ENCODE results near the gene MNT.

MNT gene

GRCh38 chr17:2415081-2415480 lies 14.2 kb upstream of the MNT start:
- DNase-seq (ENCODE audit: low read depth): no peak

- DNase-seq (ENCODE audit: low read depth): no peak
Measured at GRCh38 chr17:2414446-2415064, 13.7 kb upstream of the MNT start.

- no peak for DNase-seq (ENCODE audit: low read depth)
Measured at GRCh38 chr17:2412561-2413021, 11.7 kb upstream of the MNT start.

DNA sequence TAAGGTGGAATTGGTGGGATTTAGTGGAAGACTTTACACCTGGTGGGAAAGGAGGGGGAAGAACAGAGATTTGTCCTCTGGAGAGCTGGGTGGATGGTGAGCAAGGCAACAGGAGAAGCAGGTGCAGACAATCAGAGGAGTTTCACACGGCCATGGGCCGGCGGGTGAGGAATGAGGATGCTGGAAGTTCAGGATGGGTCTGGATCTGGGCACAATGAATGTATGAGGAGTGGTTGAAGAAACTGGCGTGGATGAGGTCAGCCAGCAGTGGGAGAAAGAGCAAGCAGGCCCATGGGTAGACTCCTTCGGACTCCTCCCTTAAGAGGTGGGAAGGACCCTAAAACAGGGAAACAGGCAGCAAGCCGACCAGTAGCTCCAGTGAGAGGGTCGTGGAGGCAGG lies 10.1 kb upstream of the MNT start:
- DNase-seq (ENCODE audit: low read depth): no peak

DNA sequence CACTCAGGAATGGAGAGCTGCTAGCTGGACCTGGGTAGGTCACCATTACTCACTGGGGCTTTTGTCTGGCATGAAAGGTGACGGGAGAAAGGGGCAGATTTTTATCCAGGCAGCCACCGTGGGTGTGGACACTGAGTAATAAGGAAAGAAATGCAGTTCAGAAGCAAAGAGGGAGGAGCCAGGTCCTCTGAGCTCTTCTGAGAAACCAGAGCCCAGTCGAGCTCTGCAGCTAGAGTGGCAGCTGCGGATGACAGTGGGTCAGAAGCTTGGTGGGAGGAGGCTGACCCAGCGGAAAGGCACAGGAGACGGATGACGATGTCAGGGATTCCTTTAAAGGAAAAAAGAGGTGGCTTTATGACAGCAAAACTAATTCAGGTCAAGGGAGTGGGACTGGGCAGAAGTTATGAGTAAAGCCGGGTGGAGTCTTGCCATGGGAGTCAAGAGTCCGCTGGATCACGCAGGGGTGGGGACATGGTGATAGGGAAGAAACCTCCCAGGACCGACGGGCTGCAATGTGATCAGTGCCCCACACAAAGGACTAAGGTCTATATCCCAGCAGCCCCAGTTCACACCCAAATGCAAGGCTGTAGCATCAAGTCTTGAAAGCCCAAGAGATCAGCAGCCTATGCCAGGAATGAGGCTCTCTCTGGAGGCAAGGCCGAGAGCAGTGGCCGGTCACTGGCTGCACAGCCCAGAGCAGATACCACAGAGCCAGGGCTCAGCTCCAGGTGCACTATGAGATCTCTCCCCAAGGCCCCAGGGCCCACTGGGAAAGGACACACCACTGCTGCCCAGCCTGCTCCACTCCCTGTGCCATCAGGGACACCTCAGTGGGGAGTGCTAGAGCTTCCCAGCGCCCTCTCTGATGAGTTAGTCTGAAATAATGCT lies 6.3 kb upstream of the MNT start:
- DNase-seq (ENCODE audit: low read depth): no peak

DNA sequence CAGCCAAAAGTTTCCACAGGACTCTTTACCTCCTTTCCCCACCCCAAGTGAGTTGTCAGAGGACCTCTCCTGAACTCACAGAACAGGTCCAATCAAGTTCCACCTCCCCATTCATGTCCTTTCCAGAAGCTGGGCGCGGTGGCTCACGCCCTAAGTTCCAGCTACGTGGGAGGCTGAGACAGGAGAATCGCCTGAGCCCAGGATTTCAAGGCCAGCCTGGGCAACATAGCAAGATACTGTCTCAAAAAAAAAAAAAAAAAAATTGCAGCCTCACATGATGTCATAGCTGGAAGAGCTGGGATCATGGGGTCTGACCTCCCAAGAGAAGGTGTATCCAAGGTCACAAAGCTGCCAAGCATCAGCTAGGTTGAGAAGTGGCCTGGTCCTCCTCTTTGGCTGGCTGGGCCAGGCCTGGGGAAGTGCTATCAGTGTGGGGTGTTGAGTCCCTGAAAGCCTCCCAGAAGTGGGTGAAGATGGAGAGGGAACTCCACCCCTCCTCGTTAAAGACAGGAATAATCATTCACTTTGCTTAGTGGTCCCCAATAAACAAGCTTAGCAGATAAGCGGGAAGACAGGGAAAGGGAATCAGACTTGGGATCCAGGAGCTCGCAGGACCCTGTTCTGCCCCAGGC lies 5.5 kb upstream of the MNT start:
- DNase-seq (ENCODE audit: low read depth): no peak

GRCh38 chr17:2405247-2405926 lies 4.5 kb upstream of the MNT start:
- no peak for DNase-seq (ENCODE audit: low read depth)

GRCh38 chr17:2403044-2403443 lies 2.2 kb upstream of the MNT start:
- DNase-seq (ENCODE audit: low read depth): no peak

DNA sequence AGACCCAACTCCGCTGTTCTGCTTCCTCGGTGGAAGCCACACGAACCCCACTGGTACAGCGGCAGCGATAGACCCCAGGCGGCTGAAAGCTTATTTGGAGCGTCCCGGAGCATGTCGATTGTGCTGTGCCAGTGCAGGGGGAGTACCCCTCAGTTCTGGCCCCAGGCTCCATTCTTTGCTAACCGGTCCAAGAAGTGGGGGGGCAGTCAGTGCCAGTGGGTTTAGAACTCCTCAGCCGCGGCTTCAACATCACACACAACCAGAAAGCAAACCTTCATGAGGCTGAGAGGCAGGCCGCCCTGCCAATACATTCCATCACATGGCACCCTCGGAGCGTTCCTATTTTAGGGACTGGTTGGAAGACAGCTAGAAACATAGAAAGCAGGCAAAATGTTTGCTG lies 1.7 kb upstream of the MNT start:
- no peak for DNase-seq (ENCODE audit: low read depth)

DNA sequence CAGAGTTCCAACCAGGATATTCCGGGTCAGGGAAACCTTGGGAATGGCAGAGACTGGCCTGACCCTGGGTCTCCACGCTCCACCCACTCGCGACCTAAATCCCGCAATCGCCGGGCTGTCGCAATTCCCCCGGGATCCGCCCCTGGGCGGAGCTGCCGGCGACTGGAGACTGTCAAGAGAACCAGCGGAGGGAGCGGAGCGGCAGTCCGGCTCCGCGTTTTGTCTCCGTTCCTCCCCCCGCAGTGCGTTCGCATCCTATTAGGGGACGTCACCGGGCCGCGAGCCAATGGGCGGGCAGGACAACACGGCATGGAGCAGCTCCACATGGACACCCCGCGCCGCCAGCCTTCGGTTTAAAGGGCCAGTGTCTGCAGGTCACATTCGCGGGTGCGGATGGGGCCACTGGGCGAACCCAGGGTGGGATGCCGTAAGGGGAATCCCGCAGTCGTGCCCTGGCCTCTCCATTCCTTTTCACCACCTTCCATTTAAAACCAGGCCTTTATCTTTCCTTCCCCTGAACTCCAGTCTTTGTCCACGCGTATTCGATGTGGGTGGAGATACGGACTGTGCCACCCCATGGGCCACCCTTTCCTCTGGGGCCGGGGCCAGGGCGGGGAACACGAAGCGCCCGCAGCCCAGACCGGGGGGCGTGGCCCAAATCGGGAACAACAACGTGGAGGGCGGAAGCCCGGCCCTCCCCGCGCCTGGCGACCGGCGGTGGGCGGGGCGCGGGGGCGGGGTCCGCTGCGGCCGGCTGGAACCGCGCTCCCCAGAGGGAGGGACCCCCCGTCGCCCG lies 764 bp upstream of the MNT start:
- DNase-seq (ENCODE audit: low read depth): peak; percentile 99

DNA sequence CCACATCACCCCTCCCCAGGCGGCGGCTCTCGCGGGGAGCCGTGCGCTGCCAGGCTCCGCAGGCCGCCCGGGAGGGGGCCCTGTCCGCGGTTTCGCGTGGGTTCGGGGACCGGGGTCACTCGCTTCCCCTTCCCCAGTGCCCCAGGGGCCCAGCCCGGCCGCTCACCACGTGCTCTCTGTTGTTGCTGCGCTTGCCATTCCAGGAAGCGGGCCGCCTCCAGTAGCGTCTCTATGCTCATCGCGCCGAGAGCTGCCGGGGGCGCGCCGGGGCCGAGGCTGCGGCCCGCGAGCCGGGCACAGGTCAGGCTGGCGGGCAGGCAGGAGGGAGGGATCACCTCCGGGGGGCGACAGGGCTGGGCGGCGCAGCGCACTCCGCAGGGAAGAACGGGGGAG lies 390 bp downstream of the MNT start:
- DNase-seq (ENCODE audit: low read depth): peak; percentile 42

DNA sequence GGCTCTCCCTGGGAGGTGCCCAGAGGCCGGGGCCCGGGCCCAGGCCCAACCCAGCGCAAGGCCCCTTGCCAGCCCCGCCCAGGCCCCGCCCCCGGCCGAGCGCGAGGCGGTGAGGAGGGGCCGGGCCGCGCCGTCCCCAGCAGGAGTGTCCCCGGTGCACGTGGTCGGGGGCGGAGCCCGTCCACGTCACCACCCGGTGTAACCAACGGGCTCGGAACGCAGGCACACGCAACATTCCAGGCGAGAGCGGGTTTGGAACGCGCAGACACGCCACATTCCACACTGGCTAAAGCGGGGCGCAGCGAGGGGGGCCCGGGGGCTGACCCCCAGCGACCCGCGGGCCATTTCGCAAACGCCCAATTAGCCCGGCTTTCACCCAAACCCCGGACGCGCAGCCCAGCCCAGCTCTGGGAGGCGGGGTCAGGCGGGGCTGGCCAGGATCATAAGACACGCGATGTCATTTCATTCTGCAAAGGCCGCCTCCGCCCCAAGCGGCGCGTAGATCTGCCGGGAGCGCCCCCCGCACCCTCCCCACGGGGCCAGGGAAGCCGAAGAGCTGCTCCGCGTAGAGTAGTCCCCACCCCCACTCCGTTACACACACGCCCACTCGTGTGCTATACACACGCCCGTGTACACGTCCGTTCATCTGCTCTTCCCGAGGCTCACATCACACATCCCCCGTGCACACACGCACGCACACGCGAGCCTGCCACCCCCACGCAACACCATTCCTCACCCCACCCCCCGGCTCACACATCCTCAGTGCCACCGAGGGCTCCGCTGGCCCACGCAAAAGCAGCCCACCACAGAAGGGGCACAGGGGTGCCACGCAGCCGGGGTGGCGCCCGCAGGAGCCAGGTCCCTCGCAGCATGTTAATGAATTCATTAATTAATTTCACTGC lies 1.0 kb downstream of the MNT start:
- DNase-seq (ENCODE audit: low read depth): peak; percentile 90

- peak; percentile 48 for DNase-seq (ENCODE audit: low read depth)
Measured at GRCh38 chr17:2398655-2399571, 1.9 kb downstream of the MNT start.

DNA sequence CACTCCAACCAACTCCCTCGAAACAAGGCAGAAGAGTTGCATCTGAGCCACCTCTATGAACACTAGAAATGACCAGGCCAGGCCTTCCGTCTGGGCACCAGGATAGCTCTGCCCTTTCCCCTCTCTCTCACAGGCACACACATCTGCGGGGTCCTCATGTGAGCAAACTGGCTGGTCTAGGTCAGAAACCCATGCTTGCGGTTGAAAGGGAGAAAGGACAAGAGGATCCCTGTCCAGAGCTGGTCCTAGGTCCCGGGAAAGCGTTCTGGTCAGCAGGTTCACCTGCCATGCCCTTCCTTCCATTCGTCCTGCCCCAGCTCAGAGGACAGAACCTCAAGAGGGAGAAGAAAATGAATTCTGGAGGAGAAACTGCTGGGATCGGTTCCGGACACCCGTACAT lies 2.7 kb downstream of the MNT start:
- no peak for DNase-seq (ENCODE audit: low read depth)

DNA sequence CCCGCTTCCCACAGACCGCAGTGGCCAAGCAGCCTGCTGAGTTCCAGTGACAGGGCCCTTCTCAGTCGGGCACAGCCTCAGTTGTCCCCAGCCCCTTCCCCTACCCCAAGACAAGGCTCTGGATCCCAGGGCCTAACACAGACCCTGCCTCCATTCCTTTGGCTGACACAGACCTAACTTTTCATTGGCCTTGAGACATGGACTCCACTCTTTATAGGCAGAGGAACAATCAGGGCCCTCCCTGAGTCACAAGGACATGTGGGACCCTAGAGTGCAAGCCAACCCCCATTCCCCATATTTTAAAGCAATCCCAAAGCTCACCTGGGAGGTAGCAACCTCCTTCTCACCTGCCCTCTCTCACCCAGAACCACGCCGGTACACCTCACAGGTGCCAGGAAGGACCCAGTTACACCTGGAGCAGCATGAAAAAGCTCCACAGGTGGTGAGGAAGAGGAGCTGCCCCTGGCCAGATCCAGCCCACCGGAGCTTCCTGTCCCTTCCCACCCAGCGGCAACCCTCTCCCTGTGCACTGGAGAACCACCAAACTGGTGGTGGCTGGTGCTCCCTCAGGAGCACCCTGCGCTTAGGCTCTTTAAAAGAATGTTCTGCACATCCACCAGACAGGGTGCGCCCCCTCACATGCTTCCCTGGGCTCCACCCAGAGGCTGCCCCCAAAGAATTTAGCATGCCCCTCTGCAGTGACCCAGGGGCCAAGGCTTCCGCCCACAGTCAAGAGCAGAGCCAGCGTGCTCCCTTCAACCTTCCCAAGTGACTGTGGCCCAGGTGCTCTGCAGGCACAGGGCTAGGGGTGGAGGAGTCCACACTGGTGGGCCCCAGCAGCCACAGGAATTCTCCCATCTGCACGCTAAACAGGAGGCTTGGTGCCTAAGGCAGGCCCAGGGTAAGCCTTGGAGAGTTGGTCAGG lies 3.4 kb downstream of the MNT start:
- no peak for DNase-seq (ENCODE audit: low read depth)

GRCh38 chr17:2396568-2397246 lies 4.2 kb downstream of the MNT start:
- peak; percentile 28 for DNase-seq (ENCODE audit: low read depth)

DNA sequence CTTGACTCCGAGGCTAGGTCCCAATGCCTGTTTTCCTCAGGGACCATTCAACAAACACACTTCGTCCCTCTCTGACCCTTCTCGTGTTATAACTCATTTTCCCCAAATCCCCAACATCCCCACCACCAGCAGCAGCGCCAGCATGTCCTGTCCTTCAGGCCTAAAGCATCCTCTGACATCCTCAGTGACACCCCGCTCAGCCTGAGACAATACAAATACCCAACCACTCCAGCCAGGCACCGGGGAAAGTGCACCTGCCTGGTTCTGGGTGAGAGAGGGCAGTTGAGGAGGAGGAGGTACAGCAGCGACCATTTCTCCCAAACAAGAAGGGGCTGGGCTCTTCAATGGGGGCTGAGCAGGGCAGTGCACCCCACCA lies 4.7 kb downstream of the MNT start:
- DNase-seq (ENCODE audit: low read depth): no peak
